Activated naive CD4-positive, alpha-beta T cell (primary cell): ENCODE data around the gene TMEM203.
A peak's percentile ranks its signal among the peaks of the same experiment; 100 is the strongest.

Experiments
- DNase-seq, 4 experiments: peaks; one replicate each; lab custom pipeline; 2025; lab: John Stamatoyannopoulos, UW

TMEM203 gene

DNA sequence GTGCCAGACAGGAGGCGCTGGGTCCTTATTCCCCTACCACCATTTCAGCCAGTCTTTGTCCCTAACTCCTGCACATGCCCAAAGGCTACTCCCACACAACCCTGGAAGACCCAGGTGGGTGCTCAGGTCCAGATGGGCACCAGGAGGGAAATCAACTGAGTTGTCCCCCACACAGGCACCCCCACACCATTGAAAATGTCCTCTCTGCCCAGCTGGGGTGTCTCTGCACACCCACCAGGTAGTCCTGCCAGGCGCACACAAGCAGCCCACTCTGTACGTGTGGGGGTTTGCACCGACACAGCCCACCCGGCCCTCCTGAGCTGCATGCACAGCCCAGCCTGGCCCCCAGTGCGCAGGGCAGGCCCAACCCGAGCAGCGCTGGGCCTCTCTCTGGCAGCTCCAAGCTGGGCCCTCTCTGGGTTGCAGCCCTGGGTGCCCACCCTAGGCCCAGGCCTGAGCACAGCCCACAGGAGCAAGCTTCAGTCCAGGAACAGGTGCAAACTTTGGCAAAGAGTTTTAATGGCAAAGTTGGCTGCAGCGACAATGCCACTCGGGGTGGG, 14.4 kb upstream of the TMEM203 start:
- no peak for DNase-seq

DNA sequence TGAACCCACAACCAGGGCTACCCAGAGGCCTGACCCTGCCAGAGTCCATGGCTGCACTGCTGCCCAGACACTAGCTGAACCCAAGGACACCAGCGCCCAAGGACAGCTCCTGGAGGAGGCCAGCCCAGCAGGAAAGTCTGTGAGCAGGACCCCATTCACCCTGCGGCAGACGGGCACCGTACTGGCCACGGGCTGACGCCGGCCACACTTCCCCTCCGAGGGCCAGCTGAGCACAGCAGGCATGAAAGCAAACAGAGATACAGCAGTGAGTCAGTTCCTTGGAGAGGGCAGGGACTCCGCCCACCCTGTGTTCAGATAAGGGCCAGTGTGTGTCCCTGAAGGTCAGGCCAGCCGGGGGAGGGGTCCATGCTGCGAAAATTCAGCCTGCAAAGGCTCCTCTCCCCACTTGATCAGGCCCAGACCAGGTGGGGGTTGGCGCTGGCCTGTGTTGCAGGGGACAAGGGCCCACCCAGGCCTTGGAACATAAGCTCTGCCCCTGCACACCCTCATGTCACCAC, 13.4 kb upstream of the TMEM203 start:
- DNase-seq = no peak

DNA sequence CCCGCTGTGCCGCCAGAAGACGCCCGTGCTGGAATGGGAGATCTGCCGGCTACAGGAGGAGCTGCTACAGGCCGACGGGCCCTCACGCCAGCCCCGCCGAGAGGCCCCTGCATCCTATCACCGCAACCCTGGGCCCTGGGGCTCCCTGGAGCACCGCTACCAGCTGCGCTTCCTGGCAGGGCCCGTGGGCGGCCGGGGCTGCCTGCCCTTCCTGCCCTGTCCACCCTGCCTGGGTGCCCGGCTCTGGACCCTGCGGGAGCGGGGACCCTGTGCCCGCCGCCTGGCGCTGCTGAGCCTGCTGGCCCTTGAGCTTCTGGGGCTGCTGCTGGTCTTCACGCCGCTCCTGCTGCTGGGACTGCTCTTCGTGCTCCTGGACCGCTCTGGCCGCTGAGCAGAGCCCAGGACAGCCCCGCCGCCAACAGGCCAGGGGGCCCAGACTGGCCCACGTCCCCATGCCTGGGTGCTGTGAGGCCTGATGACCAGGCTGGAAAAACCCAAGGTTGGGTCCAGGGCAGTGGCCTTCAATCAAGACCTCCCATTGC, 12.8 kb upstream of the TMEM203 start:
- DNase-seq = no peak

DNA sequence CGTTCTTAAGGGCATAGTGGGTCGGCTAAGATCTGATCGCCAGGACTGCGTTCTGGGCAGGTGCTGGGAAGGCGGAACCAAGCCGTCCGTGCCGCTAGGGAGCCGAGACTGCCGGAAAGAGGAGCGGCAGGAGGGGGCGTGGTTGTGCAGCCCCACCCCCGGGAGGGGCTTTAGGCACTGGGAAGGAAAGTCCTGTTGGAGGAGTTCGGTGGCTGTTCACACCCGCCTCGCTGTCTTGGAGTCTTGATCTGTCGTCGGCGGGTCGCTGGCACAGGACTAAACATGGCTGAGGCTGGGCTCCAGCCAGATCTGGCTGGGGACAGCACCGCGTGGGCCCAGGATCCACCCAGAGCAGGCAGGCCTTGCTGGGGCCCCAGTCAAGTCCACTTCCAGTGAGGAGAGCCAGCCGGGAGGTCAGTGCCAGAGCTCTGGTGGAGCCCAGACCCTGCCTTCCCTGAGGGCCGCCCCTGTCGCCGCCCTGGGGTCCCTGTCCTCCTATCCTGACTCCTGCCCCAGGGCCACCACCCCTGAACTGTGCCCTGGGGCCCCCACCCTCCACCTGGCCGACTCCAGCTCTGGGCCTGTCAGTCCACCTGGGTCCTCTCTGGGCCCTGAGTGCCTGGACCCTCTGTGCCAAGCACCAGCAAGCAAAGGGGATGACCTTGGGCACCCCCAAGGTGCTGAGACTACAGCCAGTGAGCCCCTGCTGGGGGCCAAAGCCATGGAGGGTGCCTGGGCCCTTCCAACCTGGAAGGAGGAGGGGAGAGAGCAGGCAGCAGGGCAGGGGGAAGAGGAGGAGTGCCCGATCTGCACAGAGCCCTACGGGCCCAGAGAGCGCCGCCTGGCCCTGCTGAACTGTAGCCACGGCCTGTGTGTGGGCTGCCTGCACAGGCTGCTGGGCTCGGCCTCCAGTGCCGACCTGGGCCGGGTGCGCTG, 12.1 kb upstream of the TMEM203 start:
- no peak for DNase-seq

DNA sequence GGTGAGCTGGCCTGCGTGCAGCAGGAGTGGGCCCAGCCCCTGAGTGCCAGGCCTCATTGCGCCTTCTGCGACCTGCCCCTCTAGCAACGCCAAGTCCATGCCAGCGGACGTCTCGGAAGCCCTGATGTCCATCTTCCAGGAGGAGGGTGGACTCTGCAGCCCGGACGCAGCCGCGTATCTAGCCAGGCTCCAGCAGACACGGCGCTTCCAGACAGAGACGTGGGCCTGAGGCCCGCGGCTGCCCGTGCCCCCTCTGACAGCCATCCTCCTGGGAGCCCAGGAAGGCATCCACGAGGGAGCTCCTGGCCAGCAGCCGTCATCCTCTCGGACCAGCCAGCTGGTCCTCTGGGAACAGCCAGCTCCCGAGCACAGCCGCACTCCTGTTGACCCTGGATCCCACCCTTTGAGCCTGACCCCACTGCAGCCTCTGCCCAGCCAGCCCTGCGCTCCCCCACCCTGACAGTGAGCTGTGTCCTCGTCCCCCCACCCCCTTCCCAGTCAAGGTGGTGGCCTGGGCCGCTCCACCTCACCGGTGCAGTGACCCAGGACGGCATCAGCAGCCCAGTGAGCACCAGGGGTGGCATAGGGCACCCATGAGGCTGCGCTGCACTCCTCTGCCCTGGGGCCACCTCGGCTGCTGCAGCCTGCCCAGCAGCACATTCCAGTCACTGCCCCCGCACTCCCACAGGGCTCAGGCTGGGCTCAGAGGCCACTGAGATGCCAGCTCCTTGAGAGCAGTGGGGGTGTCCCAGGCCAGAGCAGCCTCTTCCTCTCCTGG, 10.9 kb upstream of the TMEM203 start:
- DNase-seq = no peak

DNA sequence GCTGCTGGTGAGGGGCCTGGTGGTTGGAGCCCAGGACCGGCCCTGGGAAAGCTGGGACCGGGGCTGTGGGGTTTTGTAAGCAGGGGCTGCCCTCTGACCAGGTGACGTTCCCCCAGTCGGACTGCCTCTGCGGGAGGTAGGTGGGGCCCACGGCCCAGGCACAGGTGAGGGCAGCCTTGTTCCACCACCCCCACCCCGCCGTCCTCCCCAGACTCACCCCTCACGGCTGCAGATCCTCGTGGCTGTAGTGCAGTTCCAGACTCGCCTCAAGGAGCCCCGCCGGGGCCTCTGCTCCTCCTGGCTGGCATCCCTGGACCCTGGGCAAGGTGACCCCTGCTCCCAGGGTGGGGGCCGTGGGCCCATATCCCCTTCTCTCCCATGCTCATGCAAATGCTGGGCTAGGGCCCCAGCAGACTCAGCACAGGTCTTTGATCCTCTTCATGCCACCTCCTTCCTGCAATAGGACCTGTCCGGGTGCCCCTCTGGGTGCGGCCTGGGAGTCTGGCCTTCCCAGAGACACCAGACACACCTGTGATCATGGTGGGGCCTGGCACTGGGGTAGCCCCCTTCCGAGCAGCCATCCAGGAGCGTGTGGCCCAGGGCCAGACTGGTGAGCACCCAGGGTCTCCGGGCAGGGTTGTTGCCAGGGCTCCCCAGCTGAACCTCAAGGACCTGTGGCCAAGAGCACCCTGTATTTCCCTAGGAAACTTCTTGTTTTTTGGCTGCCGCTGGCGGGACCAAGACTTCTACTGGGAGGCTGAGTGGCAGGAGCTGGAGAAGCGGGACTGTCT, 9.9 kb upstream of the TMEM203 start:
- no peak for DNase-seq

DNA sequence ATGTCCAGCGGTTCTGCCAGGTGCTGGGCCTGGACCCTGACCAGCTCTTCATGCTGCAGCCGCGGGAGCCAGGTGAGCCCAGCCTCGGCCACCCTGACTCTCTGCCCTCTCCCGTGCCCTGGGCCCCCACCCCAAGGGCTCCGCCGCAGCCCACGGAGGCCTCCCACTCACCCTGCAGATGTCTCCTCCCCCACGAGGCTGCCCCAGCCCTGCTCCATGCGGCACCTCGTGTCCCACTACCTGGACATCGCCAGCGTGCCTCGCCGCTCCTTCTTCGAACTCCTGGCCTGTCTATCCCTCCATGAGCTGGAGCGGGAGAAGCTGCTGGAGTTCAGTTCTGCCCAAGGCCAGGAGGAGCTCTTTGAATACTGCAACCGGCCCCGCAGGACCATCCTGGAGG, 9.2 kb upstream of the TMEM203 start:
- no peak for DNase-seq

DNA sequence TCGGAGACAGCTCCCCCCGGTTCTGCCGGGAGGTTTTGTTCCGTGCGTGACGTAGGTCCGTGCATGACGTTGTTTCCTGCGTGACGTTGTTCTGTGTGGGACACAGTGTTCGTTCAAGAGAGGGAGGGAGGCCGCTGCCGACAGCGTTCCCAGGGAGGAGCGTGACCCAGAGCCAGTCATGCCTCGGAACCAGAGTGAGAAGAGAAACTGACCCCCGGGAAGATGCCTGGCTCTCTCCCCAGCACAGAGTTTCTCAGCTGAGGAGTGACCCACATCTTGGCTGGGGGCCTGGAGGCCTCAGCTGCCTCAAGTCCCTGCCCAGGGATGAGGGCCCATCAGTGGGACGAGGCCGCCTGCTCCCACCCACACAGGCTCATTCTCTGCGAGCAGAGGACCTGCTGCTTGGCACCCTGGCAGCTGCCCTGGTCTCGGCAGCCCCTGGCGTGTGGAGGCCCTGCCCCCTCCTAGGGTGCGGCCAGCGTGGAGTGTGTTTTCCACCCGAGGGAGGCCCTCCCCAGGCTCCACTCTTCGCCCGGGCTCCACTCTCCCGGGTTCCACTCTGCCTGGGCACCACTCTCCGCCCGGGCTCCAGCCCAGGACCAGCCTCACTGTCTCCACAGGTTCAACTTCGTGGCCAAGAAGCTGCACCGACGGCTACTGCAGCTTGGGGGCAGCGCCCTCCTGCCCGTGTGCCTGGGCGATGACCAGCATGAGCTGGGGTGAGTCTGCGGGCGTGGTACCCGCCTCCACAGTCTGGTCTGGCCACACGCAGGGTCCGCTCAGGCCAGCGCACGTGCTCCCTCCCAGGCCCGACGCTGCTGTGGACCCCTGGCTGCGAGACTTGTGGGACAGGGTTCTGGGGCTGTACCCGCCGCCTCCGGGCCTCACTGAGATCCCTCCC, 8.0 kb upstream of the TMEM203 start:
- DNase-seq = no peak

DNA sequence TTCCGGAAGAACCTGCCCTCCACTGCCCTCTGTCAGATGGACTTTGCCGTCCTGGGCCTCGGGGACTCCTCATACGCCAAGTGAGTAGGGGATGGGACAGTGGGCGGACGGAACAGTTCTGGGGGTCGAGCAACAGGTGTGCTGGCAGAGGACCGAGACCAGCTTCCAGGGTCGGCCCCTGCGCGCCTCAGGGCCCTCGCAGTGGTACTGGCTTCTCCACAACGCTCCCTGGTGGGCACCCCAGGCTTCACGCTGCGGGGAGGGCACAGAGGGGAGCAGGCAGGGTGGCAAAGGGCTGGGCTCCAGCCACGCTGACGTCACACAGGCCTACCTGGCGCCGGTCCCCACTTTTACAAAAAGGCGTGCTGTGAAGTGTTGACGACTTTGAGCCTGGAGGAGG, 7.1 kb upstream of the TMEM203 start:
- no peak for DNase-seq

DNA sequence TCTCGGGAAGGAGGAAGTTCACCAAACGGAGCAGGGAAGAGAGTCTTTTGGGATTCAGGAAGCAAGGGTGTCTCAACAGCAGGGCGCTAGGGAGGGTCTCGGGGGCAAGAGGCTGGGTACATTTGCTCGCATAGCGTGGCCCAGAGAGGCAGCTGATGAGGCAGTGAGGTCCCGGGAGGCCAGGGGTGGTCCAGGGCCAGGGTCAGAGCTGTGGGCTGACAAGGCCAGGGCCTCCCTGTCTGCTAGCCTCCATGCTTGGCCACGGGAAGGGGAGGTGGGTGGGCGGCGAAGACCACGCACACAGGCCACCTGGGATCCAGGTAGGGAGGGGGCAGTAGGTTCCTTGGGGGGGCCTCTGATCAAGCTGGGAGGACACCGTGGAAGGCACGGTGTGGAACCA, 6.1 kb upstream of the TMEM203 start:
- DNase-seq = no peak

DNA sequence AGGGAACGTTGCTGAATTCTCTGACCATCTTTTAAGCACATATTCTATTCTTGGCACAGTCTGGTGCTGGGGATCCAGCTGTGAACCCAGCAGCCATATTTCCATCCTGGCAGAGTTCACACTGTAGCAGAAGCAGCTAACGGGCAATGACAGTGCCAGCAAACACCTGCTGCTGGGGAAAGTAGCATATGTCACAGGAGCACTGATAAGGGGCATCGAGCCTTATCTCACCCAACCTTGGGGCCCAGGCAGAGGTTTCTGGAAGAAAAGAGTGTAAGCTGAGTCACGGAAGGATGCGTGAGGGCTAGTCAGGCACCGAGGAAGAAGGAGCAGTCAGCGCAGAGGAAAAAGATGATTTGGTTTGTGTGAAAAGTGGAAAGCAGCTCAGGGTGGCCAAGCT, 1.2 kb upstream of the TMEM203 start:
- no peak for DNase-seq

DNA sequence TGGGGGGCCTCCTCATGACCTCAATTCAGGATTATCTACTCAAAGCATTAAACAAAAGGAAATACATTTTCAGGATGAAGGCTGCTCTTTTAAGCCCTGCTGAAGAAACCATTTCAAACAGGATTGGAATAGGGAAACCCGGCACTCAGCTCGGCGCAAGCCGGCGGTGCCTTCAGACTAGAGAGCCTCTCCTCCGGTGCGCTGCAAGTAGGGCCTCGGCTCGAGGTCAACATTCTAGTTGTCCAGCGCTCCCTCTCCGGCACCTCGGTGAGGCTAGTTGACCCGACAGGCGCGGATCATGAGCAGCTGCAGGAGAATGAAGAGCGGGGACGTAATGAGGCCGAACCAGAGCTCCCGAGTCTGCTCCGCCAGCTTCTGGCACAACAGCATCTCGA, 720 bp downstream of the TMEM203 start:
- DNase-seq = no peak

DNA sequence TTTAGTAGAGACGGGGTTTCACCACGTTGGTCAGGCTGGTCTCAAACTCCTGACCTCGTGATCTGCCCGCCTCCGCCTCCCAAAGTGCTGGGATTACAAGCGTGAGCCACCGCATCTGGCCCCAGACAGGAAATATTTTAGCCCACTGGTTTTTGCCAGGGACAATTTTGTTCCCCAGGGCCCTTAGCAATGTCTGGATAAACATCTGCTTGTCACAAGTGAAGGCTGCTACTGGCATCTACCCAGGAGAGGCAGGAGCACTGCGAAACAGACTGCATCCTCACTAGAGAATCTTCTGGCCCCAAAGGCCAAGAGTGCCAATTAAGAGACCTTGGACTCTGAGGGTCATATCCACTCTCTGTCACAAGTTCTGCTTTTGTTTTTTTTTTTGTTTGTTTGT, 2.5 kb downstream of the TMEM203 start:
- DNase-seq = no peak

DNA sequence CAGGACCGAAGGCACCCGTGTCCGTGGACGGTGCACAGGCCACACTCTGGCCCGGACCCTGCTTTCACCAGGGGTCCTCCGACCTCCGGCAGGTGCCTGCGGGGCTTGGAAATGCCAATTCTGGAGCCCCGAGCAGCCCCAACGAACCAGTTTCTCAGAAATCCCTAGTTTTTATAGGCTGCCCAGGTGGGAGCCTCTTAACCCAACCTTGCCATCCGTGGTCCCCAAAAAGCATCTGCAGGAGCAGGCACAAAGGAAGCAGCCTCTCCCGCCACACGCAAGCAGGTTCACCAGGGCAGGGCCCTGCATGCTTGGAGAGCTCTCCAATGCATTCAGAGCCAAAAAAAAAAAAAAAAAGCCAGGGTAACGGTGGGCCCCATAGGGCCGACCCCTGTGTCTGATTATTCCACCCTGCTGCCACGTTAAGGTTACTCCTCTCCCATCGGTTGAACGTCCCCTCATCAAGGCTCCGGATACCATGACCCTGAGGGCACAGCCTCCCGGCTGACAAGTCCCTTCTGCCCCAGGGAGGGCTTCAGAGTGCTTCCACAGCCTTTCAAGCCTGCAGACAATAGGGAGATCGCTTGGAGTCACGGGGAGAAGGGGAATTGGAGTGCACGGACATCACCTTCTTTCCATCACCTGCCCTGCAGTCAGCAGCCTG, 4.1 kb downstream of the TMEM203 start:
- no peak for DNase-seq

DNA sequence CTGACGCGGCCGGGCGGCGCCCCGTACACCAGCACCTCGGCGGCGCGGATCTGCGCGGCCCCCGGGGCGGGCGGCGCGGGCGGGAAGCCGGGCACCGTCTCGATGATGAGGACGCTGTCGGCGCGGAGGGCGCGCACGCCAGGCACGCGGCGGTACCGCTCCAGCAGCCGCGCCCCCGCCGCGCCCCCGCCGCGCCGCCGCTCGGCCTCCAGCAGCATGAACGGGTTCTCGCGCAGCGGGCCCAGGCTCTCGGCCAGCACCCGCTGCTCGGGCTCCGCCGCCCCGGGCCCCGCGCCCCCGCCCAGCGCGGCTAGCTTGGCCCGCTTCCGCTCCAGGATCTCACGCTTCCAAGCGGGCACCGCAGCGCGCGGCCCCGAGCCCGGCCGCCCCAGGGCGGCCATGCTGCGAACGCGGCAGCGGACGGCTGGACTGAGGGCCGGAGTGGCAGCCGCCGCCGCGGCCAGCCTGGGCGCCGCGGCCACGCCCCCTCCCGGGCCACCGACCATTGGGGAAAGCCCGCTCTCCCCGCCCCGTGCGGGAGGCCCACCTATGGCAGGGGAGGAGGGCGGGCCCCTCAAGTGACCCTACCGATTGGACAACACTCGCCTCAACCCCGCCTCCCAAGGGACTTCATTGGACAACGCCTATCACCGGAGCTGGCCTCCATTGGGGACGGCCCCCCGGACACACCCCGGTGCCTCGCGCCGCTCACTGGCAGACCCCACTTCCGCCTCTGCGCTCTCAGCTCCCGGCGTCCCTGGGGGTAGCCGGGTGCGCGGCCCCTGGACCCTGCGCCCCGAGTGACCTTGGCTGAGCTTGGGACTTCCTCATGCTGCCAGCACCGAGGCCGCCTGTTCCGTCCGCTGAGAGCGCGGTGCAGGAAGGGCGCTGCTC, 4.9 kb downstream of the TMEM203 start, which contains the start of gene TPRN:
TPRN (minus strand) TSS at position 431 of the 894 bp plus-strand sequence; CDS start at position 401, 30 bp downstream.
- DNase-seq = peak; percentile 91 to 96 (median 93)

DNA sequence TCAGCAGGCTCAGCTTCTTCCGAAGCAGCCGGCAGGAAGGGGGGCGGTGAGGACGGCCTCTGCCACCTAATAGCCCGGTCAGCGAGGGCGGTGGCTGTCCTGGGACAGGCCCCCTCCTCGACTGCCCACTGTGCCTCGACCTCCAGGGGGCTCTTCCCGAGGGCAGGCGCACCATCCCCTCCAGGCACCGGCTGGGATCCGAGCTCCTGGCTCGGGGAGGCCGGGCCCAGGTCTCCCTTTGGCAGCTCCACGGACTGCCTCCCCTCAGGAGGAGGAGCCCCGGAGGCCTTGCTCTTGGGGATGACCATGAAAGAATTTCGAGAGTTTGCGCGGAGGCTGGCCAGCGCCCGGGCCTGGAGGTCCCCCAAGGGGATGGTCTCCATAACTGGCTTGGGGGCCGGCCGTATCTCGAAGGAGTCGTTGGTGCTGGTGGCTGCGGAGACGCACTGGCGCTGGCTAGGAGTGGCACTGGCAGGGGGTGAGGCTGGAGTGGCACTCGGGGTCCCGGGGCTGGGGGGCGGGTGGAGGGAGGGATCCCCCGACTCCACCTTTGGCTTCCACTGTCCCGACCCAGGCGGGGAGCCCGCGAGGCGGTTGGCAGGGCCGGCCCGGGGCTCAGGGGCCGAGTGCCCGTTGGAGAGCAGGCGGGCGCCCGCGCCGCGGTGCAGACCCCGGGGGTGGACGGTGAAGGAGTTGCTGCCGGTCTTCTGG, 5.9 kb downstream of the TMEM203 start:
- DNase-seq = no peak

DNA sequence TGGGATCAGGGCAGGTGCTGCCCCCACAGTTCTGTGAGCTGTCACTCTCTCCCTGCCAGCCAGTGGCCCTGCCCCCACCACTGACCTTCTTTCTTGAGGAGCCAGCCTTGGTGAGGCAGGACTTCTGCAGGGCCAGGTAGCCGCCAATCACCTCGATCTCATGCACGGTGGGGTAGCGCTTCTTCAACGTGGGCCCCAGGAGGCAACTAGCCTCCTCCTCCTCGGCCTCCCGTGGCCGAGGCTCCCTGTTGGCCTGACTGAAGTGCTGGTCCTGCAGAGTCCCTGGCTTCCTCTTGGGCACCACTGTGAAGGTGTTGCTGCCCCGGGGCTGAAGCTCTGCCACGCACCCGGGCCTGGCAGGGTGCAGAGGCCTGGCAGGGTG, 6.6 kb downstream of the TMEM203 start:
- DNase-seq = no peak
